Stimulated activated naive CD8-positive, alpha-beta T cell treated with anti-CD3 and anti-CD28 coated beads, Interleukin-15, Interleukin-2, amounts not matched to agents 100 ng/mL and 50 ng/mL, for 24 hours (primary cell): Measurements from ENCODE around the gene IL15RA.
"Not testable (repeated sequence)": the region's sequence is repeated elsewhere in the genome, so short reads cannot be mapped to it uniquely, and the experiment has no call there.

Experiments
- H3K27ac Mint-ChIP-seq: one replicate; pipeline ENCODE4 v1.8.0; 2021; ENCODE audit warnings: mild to moderate bottlenecking, mixed read lengths
- H3K27me3 Mint-ChIP-seq: one replicate; pipeline ENCODE4 v1.8.0; 2021; ENCODE audit warnings: mixed read lengths
- H3K36me3 Mint-ChIP-seq: one replicate; pipeline ENCODE4 v1.8.0; 2021; ENCODE audit warnings: low read depth, mixed read lengths
- H3K4me1 Mint-ChIP-seq: one replicate; pipeline ENCODE4 v1.8.0; 2021; ENCODE audit warnings: low read depth, mixed read lengths
- H3K4me3 Mint-ChIP-seq: one replicate; pipeline ENCODE4 v1.8.0; 2021; ENCODE audit warnings: mild to moderate bottlenecking, mixed read lengths
- H3K9me3 Mint-ChIP-seq: one replicate; pipeline ENCODE4 v1.8.0; 2021; ENCODE audit warnings: mixed read lengths

Gene IL15RA

GRCh38 chr10:6011558-6011957 is 34.2 kb upstream of the IL15RA start:
- peak overlapping the region; percentile 78 for H3K27ac Mint-ChIP-seq
- peaks cover 59% of the 10 kb centered on the region for H3K4me1 Mint-ChIP-seq
- H3K4me3 Mint-ChIP-seq, result peak overlapping the region; percentile 10
- peaks cover 56% of the 10 kb centered on the region for H3K36me3 Mint-ChIP-seq
- H3K9me3 Mint-ChIP-seq, result peaks cover 11% of the 10 kb centered on the region
- H3K27me3 Mint-ChIP-seq, result peaks cover 5% of the 10 kb centered on the region

GRCh38 chr10:6010569-6010968 is 33.2 kb upstream of the IL15RA start:
- Mint-ChIP-seq H3K27ac (no peak overlapping the region), H3K4me3 (no peak overlapping the region), H3K4me1 (peaks cover 51% of the 10 kb centered on the region), H3K9me3 (peaks cover 11% of the 10 kb centered on the region), H3K27me3 (peaks cover 8% of the 10 kb centered on the region), H3K36me3 (peaks cover 48% of the 10 kb centered on the region)

GRCh38 chr10:6009961-6010360 is 32.6 kb upstream of the IL15RA start:
- H3K4me1 Mint-ChIP-seq, result peaks cover 45% of the 10 kb centered on the region
- peaks cover 11% of the 10 kb centered on the region for H3K9me3 Mint-ChIP-seq
- H3K36me3 Mint-ChIP-seq, result peaks cover 42% of the 10 kb centered on the region

GRCh38 chr10:6009150-6009549 is 31.8 kb upstream of the IL15RA start:
- H3K9me3 Mint-ChIP-seq, result peaks cover 11% of the 10 kb centered on the region
- peaks cover 9% of the 10 kb centered on the region for H3K27me3 Mint-ChIP-seq
- H3K36me3 Mint-ChIP-seq, result peaks cover 33% of the 10 kb centered on the region
- peak overlapping the region; percentile 4 for H3K4me3 Mint-ChIP-seq
- H3K27ac Mint-ChIP-seq, result peak overlapping the region; percentile 64
- H3K4me1 Mint-ChIP-seq, result peaks cover 37% of the 10 kb centered on the region

More at GRCh38 chr10:6009961-6010360, 32.6 kb upstream of the IL15RA start:
- peaks cover 9% of the 10 kb centered on the region for H3K27me3 Mint-ChIP-seq
- H3K4me3 Mint-ChIP-seq, result peak overlapping the region; percentile 21
- peak overlapping the region; percentile 64 for H3K27ac Mint-ChIP-seq

GRCh38 chr10:6008497-6009142 is 31.3 kb upstream of the IL15RA start:
- peaks cover 11% of the 10 kb centered on the region for H3K9me3 Mint-ChIP-seq
- H3K27me3 Mint-ChIP-seq, result peaks cover 9% of the 10 kb centered on the region
- H3K36me3 Mint-ChIP-seq, result peaks cover 28% of the 10 kb centered on the region
- H3K4me3 Mint-ChIP-seq, result no peak overlapping the region
- peaks cover 34% of the 10 kb centered on the region for H3K4me1 Mint-ChIP-seq
- H3K27ac Mint-ChIP-seq, result no peak overlapping the region

- peaks cover 9% of the 10 kb centered on the region for H3K27me3 Mint-ChIP-seq
- peaks cover 36% of the 10 kb centered on the region for H3K4me1 Mint-ChIP-seq
- H3K27ac Mint-ChIP-seq, result no peak overlapping the region
- peaks cover 11% of the 10 kb centered on the region for H3K9me3 Mint-ChIP-seq
- no peak overlapping the region for H3K4me3 Mint-ChIP-seq
- H3K36me3 Mint-ChIP-seq, result peaks cover 15% of the 10 kb centered on the region
Observed at GRCh38 chr10:6006991-6007390, 29.6 kb upstream of the IL15RA start.

GRCh38 chr10:6006546-6006945 is 29.2 kb upstream of the IL15RA start:
- Mint-ChIP-seq H3K36me3 (peaks cover 10% of the 10 kb centered on the region), H3K27ac (no peak overlapping the region), H3K27me3 (peaks cover 9% of the 10 kb centered on the region), H3K4me3 (no peak overlapping the region), H3K9me3 (peaks cover 11% of the 10 kb centered on the region), H3K4me1 (peaks cover 35% of the 10 kb centered on the region)

- Mint-ChIP-seq H3K4me3 (no peak overlapping the region), H3K9me3 (peaks cover 11% of the 10 kb centered on the region), H3K27me3 (peaks cover 9% of the 10 kb centered on the region), H3K36me3 (peaks cover 4% of the 10 kb centered on the region), H3K27ac (no peak overlapping the region), H3K4me1 (peaks cover 31% of the 10 kb centered on the region)
Observed at GRCh38 chr10:6005856-6006395, 28.6 kb upstream of the IL15RA start.

- Mint-ChIP-seq H3K27me3 (peaks cover 12% of the 10 kb centered on the region), H3K9me3 (peaks cover 11% of the 10 kb centered on the region), H3K4me1 (peaks cover 31% of the 10 kb centered on the region)
- not testable (repeated sequence) for H3K27ac Mint-ChIP-seq, H3K36me3 Mint-ChIP-seq, H3K4me3 Mint-ChIP-seq
Observed at GRCh38 chr10:6005161-6005804, 27.9 kb upstream of the IL15RA start.

GRCh38 chr10:6002809-6003510 is 25.6 kb upstream of the IL15RA start:
- no peak overlapping the region for H3K27ac Mint-ChIP-seq
- H3K4me3 Mint-ChIP-seq, result no peak overlapping the region
- no peaks in the 10 kb centered on the region for H3K36me3 Mint-ChIP-seq
- peaks cover 18% of the 10 kb centered on the region for H3K27me3 Mint-ChIP-seq
- H3K9me3 Mint-ChIP-seq, result peaks cover 7% of the 10 kb centered on the region
- peaks cover 15% of the 10 kb centered on the region for H3K4me1 Mint-ChIP-seq

GRCh38 chr10:5999440-6000165 is 22.3 kb upstream of the IL15RA start:
- H3K27me3 Mint-ChIP-seq, result peaks cover 9% of the 10 kb centered on the region
- no peaks in the 10 kb centered on the region for H3K9me3 Mint-ChIP-seq
- H3K4me1 Mint-ChIP-seq, result peaks cover 15% of the 10 kb centered on the region
- no peak overlapping the region for H3K4me3 Mint-ChIP-seq
- H3K27ac Mint-ChIP-seq, result no peak overlapping the region
- no peaks in the 10 kb centered on the region for H3K36me3 Mint-ChIP-seq

GRCh38 chr10:5996696-5997095 is 19.4 kb upstream of the IL15RA start:
- peaks cover 4% of the 10 kb centered on the region for H3K36me3 Mint-ChIP-seq
- peaks cover 14% of the 10 kb centered on the region for H3K27me3 Mint-ChIP-seq
- peaks cover 4% of the 10 kb centered on the region for H3K4me1 Mint-ChIP-seq
- H3K4me3 Mint-ChIP-seq, result no peak overlapping the region
- H3K27ac Mint-ChIP-seq, result no peak overlapping the region
- H3K9me3 Mint-ChIP-seq, result peaks cover 12% of the 10 kb centered on the region

GRCh38 chr10:5992398-5992797 is 15.1 kb upstream of the IL15RA start:
- peaks cover 19% of the 10 kb centered on the region for H3K9me3 Mint-ChIP-seq
- no peak overlapping the region for H3K4me3 Mint-ChIP-seq
- peaks cover 9% of the 10 kb centered on the region for H3K4me1 Mint-ChIP-seq
- peaks cover 5% of the 10 kb centered on the region for H3K27me3 Mint-ChIP-seq
- peaks cover 4% of the 10 kb centered on the region for H3K36me3 Mint-ChIP-seq
- no peak overlapping the region for H3K27ac Mint-ChIP-seq

- Mint-ChIP-seq H3K27me3 (peaks cover 5% of the 10 kb centered on the region), H3K4me1 (peaks cover 10% of the 10 kb centered on the region), H3K27ac (no peak overlapping the region), H3K4me3 (no peak overlapping the region), H3K36me3 (peaks cover 4% of the 10 kb centered on the region), H3K9me3 (peaks cover 19% of the 10 kb centered on the region)
Observed at GRCh38 chr10:5991708-5992107, 14.4 kb upstream of the IL15RA start.
